ENCODE data around the gene TXNDC8. TPM values are rescaled to one million over a fixed set of nuclear protein-coding genes. Genes with fewer than 3 reads are reported as not detected.

The TXNDC8 gene
- total RNA-seq, 1 experiment from 2014 or later = not detected

GRCh38 chr9:110282739-110283081, 55.0 kb downstream of the TXNDC8 start (continued):
- TF ChIP-seq REST (IDR thresholded peaks at IDR 0.05; ENCODE audit: low read depth) (no peak), FOSL1 (IDR thresholded peaks at IDR 0.05; ENCODE audit: low read depth) (no peak), SP1 (IDR thresholded peaks at IDR 0.05; ENCODE audit: low read depth) (no peak)

- ChIA-PET CTCF (no interaction called here), POLR2A (interaction anchor here (3.6 kb wide), 1 partner anchor 26 kb away, joined by 12 read pairs; the partner anchor contains the start of gene TXN), RAD21 (ENCODE audit: low non-redundant PET in 1 of 2, low total read pairs in 2 of 2, uncharacterized antibody in 2 of 2, unreplicated experiment in 2 of 2) (no interaction called here)
- intact Hi-C loops (cut with micrococcal nuclease) = no loop called here
- DNase-seq (ENCODE audit: low read depth, low spot score) (no peak), ATAC-seq (no peak)
- Histone ChIP-seq H3K27me3 (ENCODE audit: insufficient read depth, low read length) (no peaks in the 10 kb centered on the region), H3K4me1 (ENCODE audit: control insufficient read depth in 1 of 2, insufficient read depth in 2 of 2, low read length in 2 of 2) (peaks cover 35 to 66% of the 10 kb centered on the region in 2 experiments), H2AFZ (ENCODE audit: low read depth, low read length, poor library complexity, severe bottlenecking) (peak overlapping the region; percentile 71), H3K4me2 (ENCODE audit: low read length) (peak overlapping the region; percentile 18), H4K20me1 (ENCODE audit: insufficient read depth) (no peaks in the 10 kb centered on the region), H3K27ac (ENCODE audit: low read depth, low read length) (no peak overlapping the region), H3K9me3 (ENCODE audit: control insufficient read depth in 1 of 2, insufficient read depth in 1 of 2, low read depth in 1 of 2, low read length in 2 of 2) (no peaks in the 10 kb centered on the region), H3K4me3 (replicated peaks in 1 of 2; ENCODE audit: low read depth in 1 of 2, low read length in 2 of 2) (no peak overlapping the region), H3K9me2 (ENCODE audit: insufficient read depth) (no peaks in the 10 kb centered on the region), H3K9ac (ENCODE audit: low read length) (no peak overlapping the region), H3K79me2 (ENCODE audit: insufficient read depth, low read length) (no peaks in the 10 kb centered on the region), H3K36me3 (ENCODE audit: control insufficient read depth in 1 of 2, insufficient read depth in 2 of 2, low read length in 2 of 2) (no peaks in the 10 kb centered on the region)
- BruUV-seq (replicated peaks) = no TSS peak
- TF ChIP-seq POLR2A (IDR thresholded peaks at IDR 0.05; ENCODE audit: borderline replicate concordance, extremely low read depth, insufficient read depth, insufficient read length) (no peak), ZNF274 (IDR thresholded peaks at IDR 0.05; ENCODE audit: low read depth, low read length) (no peak), REST (IDR thresholded peaks at IDR 0.05; ENCODE audit: low read depth) (no peak), ELF1 (IDR thresholded peaks at IDR 0.05; ENCODE audit: borderline replicate concordance, low read depth) (no peak), SIN3A (IDR thresholded peaks at IDR 0.05; ENCODE audit: low read depth) (no peak)
These were observed 55.5 kb downstream of the TXNDC8 start for GRCh38 chr9:110282018-110282738.

Data from HCT116 (cell line).